Astrocyte of the hippocampus (primary cell): ENCODE results near the gene ARSI.

Source experiments
- DNase-seq: peaks from one replicate; pipeline ENCODE4 v3.0.0; 2011; ENCODE audit warnings: low read depth, low spot score

Gene ARSI

GRCh38 chr5:150302301-150303069, at the start of gene ARSI:
ARSI (minus strand) TSS chr5:150302905; CDS start chr5:150302373, 532 bp downstream.
- DNase-seq: peak; percentile 71

- peak; percentile 77 for DNase-seq
Measured at GRCh38 chr5:150350524-150351344, 48.0 kb upstream of the ARSI start.

- no peak for DNase-seq
Measured at GRCh38 chr5:150349681-150350275, 47.1 kb upstream of the ARSI start.

GRCh38 chr5:150347451-150347850, 44.7 kb upstream of the ARSI start:
- no peak for DNase-seq

GRCh38 chr5:150347003-150347402, 44.3 kb upstream of the ARSI start:
- DNase-seq: no peak

GRCh38 chr5:150346592-150346991, 43.9 kb upstream of the ARSI start:
- no peak for DNase-seq

- DNase-seq: peak; percentile 17
Measured at GRCh38 chr5:150345716-150346115, 43.0 kb upstream of the ARSI start.

- DNase-seq: no peak
Measured at GRCh38 chr5:150343994-150344631, 41.4 kb upstream of the ARSI start.

- DNase-seq: no peak
Measured at GRCh38 chr5:150342583-150342982, 39.9 kb upstream of the ARSI start.

- no peak for DNase-seq
Measured at GRCh38 chr5:150341989-150342388, 39.3 kb upstream of the ARSI start.

- no peak for DNase-seq
Measured at GRCh38 chr5:150341331-150341730, 38.6 kb upstream of the ARSI start.

- DNase-seq: no peak
Measured at GRCh38 chr5:150340614-150341255, 38.0 kb upstream of the ARSI start.

GRCh38 chr5:150339841-150340240, 37.1 kb upstream of the ARSI start:
- DNase-seq: no peak

GRCh38 chr5:150339165-150339564, 36.5 kb upstream of the ARSI start:
- DNase-seq: no peak

- no peak for DNase-seq
Measured at GRCh38 chr5:150338546-150338945, 35.8 kb upstream of the ARSI start.

- no peak for DNase-seq
Measured at GRCh38 chr5:150335778-150336177, 33.1 kb upstream of the ARSI start.

GRCh38 chr5:150333400-150333799, 30.7 kb upstream of the ARSI start:
- no peak for DNase-seq

GRCh38 chr5:150329881-150330876, 27.5 kb upstream of the ARSI start:
- DNase-seq: no peak

GRCh38 chr5:150329038-150329437, 26.3 kb upstream of the ARSI start:
- no peak for DNase-seq

- DNase-seq: no peak
Measured at GRCh38 chr5:150328515-150328914, 25.8 kb upstream of the ARSI start.
